ENCODE data around the gene RAB15. TPM values are rescaled to one million over a fixed set of nuclear protein-coding genes. Genes with fewer than 3 reads are reported as not detected.
A peak's percentile ranks its signal among the peaks of the same experiment; 100 is the strongest.

The RAB15 gene
- total RNA-seq, 5 donors from 2014 or later (not counting 1 experiment from before 2014, with no cell fraction given), result 3.9 to 9.7 (median 4.3) TPM

DNA sequence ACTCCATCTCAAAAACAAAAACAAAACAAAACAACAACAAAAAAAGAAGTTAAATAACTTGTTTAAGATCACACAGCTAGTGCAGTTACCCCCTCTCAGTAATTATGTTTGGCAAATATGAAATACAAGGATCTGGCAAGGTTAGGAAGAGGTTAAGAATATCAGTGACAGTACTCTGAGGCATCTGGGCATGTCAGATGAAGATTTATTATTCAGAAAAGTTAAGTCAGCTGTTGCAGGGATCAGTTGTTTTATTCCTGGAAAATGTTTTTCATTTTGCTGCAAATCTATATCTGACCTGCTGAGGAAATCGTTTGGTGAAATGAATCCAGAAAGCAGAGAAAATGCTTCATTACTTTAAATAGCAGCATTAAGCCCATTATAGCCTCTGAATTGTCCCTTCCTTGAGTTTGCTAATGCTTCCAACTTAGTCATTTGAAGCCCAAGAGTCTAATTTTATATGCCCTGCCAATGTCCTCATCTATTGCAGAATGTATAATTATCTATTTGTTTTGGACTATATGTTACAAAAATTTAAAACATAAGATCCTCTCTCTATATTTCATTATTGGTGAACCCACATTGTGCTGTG is 37.7 kb downstream of the RAB15 start:
- Mint-ChIP-seq H3K4me3 (no peak overlapping the region), H3K27ac (peak overlapping the region; percentile 45 to 52), H3K4me1 (peaks cover 57 to 60% (median 59%) of the 10 kb centered on the region in 3 donors), H3K9me3 (no peaks in the 10 kb centered on the region), H3K36me3 (peaks cover 58% of the 10 kb centered on the region), H3K27me3 (no peaks in the 10 kb centered on the region)
- Histone ChIP-seq H3K4me1 (ENCODE audit: control insufficient read depth in 1 of 2, extremely low read depth in 1 of 2, insufficient read depth in 2 of 2, low read length in 2 of 2) (peaks cover 12 to 27% of the 10 kb centered on the region in 2 experiments), H3K4me3 (ENCODE audit: control insufficient read depth in 1 of 2, extremely low read depth in 1 of 2, low read length in 1 of 2) (no peak overlapping the region), H3K9me3 (no peaks in the 10 kb centered on the region), H3K36me3 (ENCODE audit: control insufficient read depth in 2 of 2, extremely low read depth in 1 of 2, insufficient read depth in 1 of 2, low read length in 1 of 2) (peaks cover 0 to 64% of the 10 kb centered on the region in 2 donors), H3K27ac (ENCODE audit: low read length) (no peak overlapping the region), H3K27me3 (replicated peaks in 1 of 2; ENCODE audit: control insufficient read depth in 2 of 2, extremely low read depth in 1 of 2, insufficient read depth in 2 of 2, low read length in 1 of 2) (no peaks in the 10 kb centered on the region)
- ATAC-seq (replicated peaks in 1 of 4) (no peak), DNase-seq (no peak)
- POLR2A ChIA-PET, result no interaction called here
- WGBS (ENCODE audit: insufficient coverage), result 60% methylated on average over 1 of the region's 1 CpG
- CTCF ChIA-PET, result no interaction called here

DNA sequence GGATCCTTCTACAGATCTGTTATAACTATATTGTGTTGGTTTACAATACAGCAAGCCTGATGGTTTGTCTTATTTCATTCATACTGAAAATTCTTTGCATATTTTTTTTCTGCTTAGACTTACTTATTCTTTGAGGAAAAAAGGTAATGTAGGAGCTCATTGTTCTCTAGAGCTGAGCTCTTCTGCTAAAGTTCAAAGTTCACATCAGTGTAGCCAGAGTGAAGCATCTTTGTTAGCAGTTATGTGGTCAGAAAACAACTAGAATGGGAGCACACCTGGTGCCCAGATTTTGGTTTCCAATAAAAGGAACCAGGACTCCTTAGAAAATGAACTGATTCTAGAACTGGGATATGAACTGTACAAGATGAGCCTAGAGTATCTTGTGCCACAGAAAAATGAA is 39.9 kb downstream of the RAB15 start:
- ATAC-seq (replicated peaks in 1 of 4), result no peak
- Histone ChIP-seq H3K36me3 (ENCODE audit: control insufficient read depth in 2 of 2, extremely low read depth in 1 of 2, insufficient read depth in 1 of 2, low read length in 1 of 2) (peaks cover 0 to 55% of the 10 kb centered on the region in 2 donors), H3K27me3 (replicated peaks in 1 of 2; ENCODE audit: control insufficient read depth in 2 of 2, extremely low read depth in 1 of 2, insufficient read depth in 2 of 2, low read length in 1 of 2) (no peaks in the 10 kb centered on the region), H3K4me3 (ENCODE audit: control insufficient read depth in 1 of 2, extremely low read depth in 1 of 2, low read length in 1 of 2) (no peak overlapping the region), H3K4me1 (ENCODE audit: control insufficient read depth in 1 of 2, extremely low read depth in 1 of 2, insufficient read depth in 2 of 2, low read length in 2 of 2) (peaks cover 32 to 42% of the 10 kb centered on the region in 2 experiments), H3K9me3 (no peaks in the 10 kb centered on the region), H3K27ac (ENCODE audit: low read length) (peak overlapping the region; percentile 82)
- Mint-ChIP-seq H3K9me3 (no peaks in the 10 kb centered on the region), H3K27ac (peak overlapping the region; percentile 20 to 56), H3K4me1 (peaks cover 37 to 41% (median 40%) of the 10 kb centered on the region in 3 donors), H3K4me3 (peak overlapping the region in 1 of 3 donors; percentile 7), H3K36me3 (peaks cover 45% of the 10 kb centered on the region), H3K27me3 (no peaks in the 10 kb centered on the region)
- ChIA-PET POLR2A (interaction anchor here in 1 of 2 donors (0.6 kb wide), 1 partner anchor 8 kb away, joined by 5 read pairs; no protein-coding TSS in a partner anchor), CTCF (interaction anchor here (0.8 to 1.0 kb wide), 2 partner anchors 13 to 40 kb away, joined by 3 to 4 read pairs; no protein-coding TSS in a partner anchor)
- DNase-seq, result no peak

DNA sequence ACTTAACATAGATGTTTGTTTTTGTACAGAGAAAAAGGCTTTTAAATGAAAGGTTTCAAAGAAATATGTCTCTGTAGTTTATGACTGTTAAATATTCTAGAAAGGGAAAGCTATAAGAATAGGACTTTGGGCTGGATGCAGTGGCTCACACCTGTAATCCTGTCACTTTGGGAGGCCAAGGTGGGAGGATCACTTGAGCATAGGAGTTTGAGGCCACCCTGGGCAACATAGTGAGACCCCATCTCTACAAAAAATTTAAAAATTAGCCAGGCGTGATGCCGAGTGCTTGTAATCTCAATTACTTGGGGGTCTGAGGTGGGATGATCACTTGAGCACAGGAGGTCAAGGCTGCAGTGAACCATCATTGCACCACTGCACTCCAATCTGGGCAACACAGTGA is 41.0 kb downstream of the RAB15 start:
- Mint-ChIP-seq H3K4me1 (peaks cover 34 to 38% (median 37%) of the 10 kb centered on the region in 3 donors), H3K36me3 (peaks cover 48% of the 10 kb centered on the region), H3K4me3 (no peak overlapping the region), H3K9me3 (no peaks in the 10 kb centered on the region), H3K27ac (no peak overlapping the region), H3K27me3 (no peaks in the 10 kb centered on the region)
- ATAC-seq (replicated peaks in 1 of 4), result no peak
- Histone ChIP-seq H3K36me3 (ENCODE audit: control insufficient read depth in 2 of 2, extremely low read depth in 1 of 2, insufficient read depth in 1 of 2, low read length in 1 of 2) (peaks cover 0 to 61% of the 10 kb centered on the region in 2 donors), H3K4me3 (ENCODE audit: control insufficient read depth in 1 of 2, extremely low read depth in 1 of 2, low read length in 1 of 2) (no peak overlapping the region), H3K27me3 (replicated peaks in 1 of 2; ENCODE audit: control insufficient read depth in 2 of 2, extremely low read depth in 1 of 2, insufficient read depth in 2 of 2, low read length in 1 of 2) (no peaks in the 10 kb centered on the region), H3K4me1 (ENCODE audit: control insufficient read depth in 1 of 2, extremely low read depth in 1 of 2, insufficient read depth in 2 of 2, low read length in 2 of 2) (peaks cover 34 to 43% of the 10 kb centered on the region in 2 experiments), H3K9me3 (no peaks in the 10 kb centered on the region), H3K27ac (ENCODE audit: low read length) (peak overlapping the region; percentile 82)
- no peak for DNase-seq
- POLR2A ChIA-PET, result interaction anchor here in 1 of 2 donors (0.6 kb wide), 2 partner anchors 25 to 917 kb away, joined by 5 read pairs; no protein-coding TSS in a partner anchor
- 100% methylated on average over 1 of the region's 2 CpGs for WGBS (ENCODE audit: insufficient coverage)
- CTCF ChIA-PET, result interaction anchor here (0.6 to 1.0 kb wide), 2 partner anchors 20 to 41 kb away, joined by 3 to 4 read pairs; no protein-coding TSS in a partner anchor

DNA sequence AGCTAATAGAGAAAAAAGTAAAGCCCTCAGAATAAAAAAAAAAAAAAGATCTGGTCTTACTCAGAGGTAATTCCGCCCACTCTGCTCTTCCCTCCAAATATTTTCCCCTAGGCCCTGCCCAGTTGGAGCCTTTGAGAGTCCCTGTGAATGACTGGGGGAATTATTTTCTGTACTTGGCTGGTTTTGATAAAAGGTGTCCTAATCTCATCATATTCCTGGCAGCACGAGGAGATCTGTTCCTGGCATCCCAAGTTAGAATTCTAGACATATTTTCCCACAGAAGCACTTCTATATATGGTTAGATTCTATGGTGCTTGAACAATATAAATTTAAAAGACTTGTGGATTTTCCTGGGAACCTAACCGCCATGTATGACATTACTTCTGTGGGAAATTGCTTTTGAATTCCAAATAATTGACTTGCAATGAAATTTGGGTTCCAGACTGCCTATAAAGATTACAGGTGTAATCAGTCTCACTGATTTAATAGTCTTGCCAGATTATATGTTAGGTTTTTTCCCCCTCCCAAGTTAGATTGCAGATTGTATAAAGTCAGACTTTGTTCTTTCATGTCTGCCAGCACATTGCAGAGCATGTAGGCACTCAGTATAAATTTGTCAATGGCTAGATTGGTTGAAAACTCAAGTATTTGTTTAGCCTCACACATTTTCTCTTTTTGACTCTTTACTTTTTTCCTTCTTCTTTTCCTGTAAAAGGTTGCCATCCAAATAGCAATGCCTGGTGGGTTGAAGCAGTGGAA is 41.9 kb downstream of the RAB15 start:
- Histone ChIP-seq H3K4me3 (ENCODE audit: control insufficient read depth in 1 of 2, extremely low read depth in 1 of 2, low read length in 1 of 2) (no peak overlapping the region), H3K36me3 (ENCODE audit: control insufficient read depth in 2 of 2, extremely low read depth in 1 of 2, insufficient read depth in 1 of 2, low read length in 1 of 2) (peaks cover 0 to 68% of the 10 kb centered on the region in 2 donors), H3K27me3 (replicated peaks in 1 of 2; ENCODE audit: control insufficient read depth in 2 of 2, extremely low read depth in 1 of 2, insufficient read depth in 2 of 2, low read length in 1 of 2) (no peaks in the 10 kb centered on the region), H3K9me3 (no peaks in the 10 kb centered on the region), H3K27ac (ENCODE audit: low read length) (peak overlapping the region; percentile 82), H3K4me1 (ENCODE audit: control insufficient read depth in 1 of 2, extremely low read depth in 1 of 2, insufficient read depth in 2 of 2, low read length in 2 of 2) (peaks cover 37 to 46% of the 10 kb centered on the region in 2 experiments)
- Mint-ChIP-seq H3K9me3 (no peaks in the 10 kb centered on the region), H3K27me3 (no peaks in the 10 kb centered on the region), H3K4me3 (no peak overlapping the region), H3K36me3 (peaks cover 47% of the 10 kb centered on the region), H3K4me1 (peaks cover 30 to 35% (median 33%) of the 10 kb centered on the region in 3 donors), H3K27ac (no peak overlapping the region)
- WGBS (ENCODE audit: insufficient coverage), result 100% methylated on average over 1 of the region's 3 CpGs
- ATAC-seq (replicated peaks in 1 of 4) (no peak), DNase-seq (no peak)
- ChIA-PET CTCF (interaction anchor here (0.7 to 1.0 kb wide), 2 partner anchors 19 to 64 kb away, joined by 3 to 4 read pairs; no protein-coding TSS in a partner anchor), POLR2A (interaction anchor here in 1 of 2 donors (0.6 kb wide), 1 partner anchor 11 kb away, joined by 4 read pairs; no protein-coding TSS in a partner anchor)

DNA sequence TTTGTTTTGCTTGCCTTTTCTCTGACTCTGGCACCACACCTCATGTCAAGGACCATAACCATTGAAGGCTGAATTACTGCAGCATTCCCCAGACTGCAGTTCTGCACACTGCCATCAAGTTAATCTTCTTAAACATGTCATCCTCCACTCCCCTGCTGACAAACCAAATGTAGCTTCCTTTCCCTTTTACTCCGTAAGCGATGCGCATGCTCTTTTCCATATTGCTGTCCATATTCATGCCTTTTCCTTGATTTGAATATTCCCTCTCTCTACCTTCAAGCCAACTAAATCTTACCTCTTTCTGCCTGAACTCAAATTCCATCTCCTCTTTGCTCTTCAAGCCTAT is 43.1 kb downstream of the RAB15 start:
- Histone ChIP-seq H3K27ac (ENCODE audit: low read length) (peak overlapping the region; percentile 82), H3K9me3 (no peaks in the 10 kb centered on the region), H3K4me1 (ENCODE audit: control insufficient read depth in 1 of 2, extremely low read depth in 1 of 2, insufficient read depth in 2 of 2, low read length in 2 of 2) (peaks cover 38 to 51% of the 10 kb centered on the region in 2 experiments), H3K27me3 (replicated peaks in 1 of 2; ENCODE audit: control insufficient read depth in 2 of 2, extremely low read depth in 1 of 2, insufficient read depth in 2 of 2, low read length in 1 of 2) (no peaks in the 10 kb centered on the region), H3K36me3 (ENCODE audit: control insufficient read depth in 2 of 2, extremely low read depth in 1 of 2, insufficient read depth in 1 of 2, low read length in 1 of 2) (peaks cover 0 to 74% of the 10 kb centered on the region in 2 donors), H3K4me3 (ENCODE audit: control insufficient read depth in 1 of 2, extremely low read depth in 1 of 2, low read length in 1 of 2) (peak overlapping the region; percentile 18 to 20)
- POLR2A ChIA-PET, result interaction anchor here in 1 of 2 donors (0.6 kb wide), 1 partner anchor 28 kb away, joined by 14 read pairs; no protein-coding TSS in a partner anchor
- CTCF ChIA-PET, result no interaction called here
- Mint-ChIP-seq H3K9me3 (no peaks in the 10 kb centered on the region), H3K4me1 (peaks cover 28 to 32% (median 29%) of the 10 kb centered on the region in 3 donors), H3K36me3 (peaks cover 43% of the 10 kb centered on the region), H3K27me3 (no peaks in the 10 kb centered on the region), H3K4me3 (no peak overlapping the region), H3K27ac (no peak overlapping the region)
- DNase-seq (peak in 6 of 35 experiments; percentile 6 to 42 (median 14)), ATAC-seq (replicated peaks in 1 of 4) (no peak)
- WGBS (ENCODE audit: insufficient coverage), result 46% methylated on average over 3 of the region's 3 CpGs
